Measurements from ENCODE around the gene ASCL2. TPM values are rescaled to one million over a fixed set of nuclear protein-coding genes. Genes with fewer than 3 reads are reported as not detected.
A peak's percentile ranks its signal among the peaks of the same experiment; 100 is the strongest.

The ASCL2 gene
- total RNA-seq, 1 donor = not detected

GRCh38 chr11:2271077-2271326, 614 bp upstream of the ASCL2 start:
- DNase-seq (ENCODE audit: low read depth) = no peak
- TF ChIP-seq CTCF (IDR thresholded peaks at IDR 0.05; ENCODE audit: insufficient read depth, low read depth, low read length) = no peak
- H3K4me3 ChIP-seq (ENCODE audit: low read depth, low read length) = no peak overlapping the region

GRCh38 chr11:2269601-2270321, 627 bp downstream of the ASCL2 start:
- peak; percentile 54 for DNase-seq (ENCODE audit: low read depth)
- H3K4me3 ChIP-seq (ENCODE audit: low read depth, low read length) = no peak overlapping the region
- TF ChIP-seq CTCF (IDR thresholded peaks at IDR 0.05; ENCODE audit: insufficient read depth, low read depth, low read length) = peak; percentile 11

- TF ChIP-seq CTCF (IDR thresholded peaks at IDR 0.05; ENCODE audit: insufficient read depth, low read depth, low read length) = no peak
- peak overlapping the region; percentile 46 for H3K4me3 ChIP-seq (ENCODE audit: low read depth, low read length)
- DNase-seq (ENCODE audit: low read depth) = peak; percentile 15
Measured at GRCh38 chr11:2268729-2269600, 1.4 kb downstream of the ASCL2 start.

- no peak overlapping the region for H3K4me3 ChIP-seq (ENCODE audit: low read depth, low read length)
- no peak for TF ChIP-seq CTCF (IDR thresholded peaks at IDR 0.05; ENCODE audit: insufficient read depth, low read depth, low read length)
- no peak for DNase-seq (ENCODE audit: low read depth)
Measured at GRCh38 chr11:2267851-2268728, 2.3 kb downstream of the ASCL2 start.

GRCh38 chr11:2267306-2267850, 3.0 kb downstream of the ASCL2 start:
- no peak overlapping the region for H3K4me3 ChIP-seq (ENCODE audit: low read depth, low read length)
- no peak for DNase-seq (ENCODE audit: low read depth)
- no peak for TF ChIP-seq CTCF (IDR thresholded peaks at IDR 0.05; ENCODE audit: insufficient read depth, low read depth, low read length)

- no peak for DNase-seq (ENCODE audit: low read depth)
- H3K4me3 ChIP-seq (ENCODE audit: low read depth, low read length) = no peak overlapping the region
- TF ChIP-seq CTCF (IDR thresholded peaks at IDR 0.05; ENCODE audit: insufficient read depth, low read depth, low read length) = no peak
Measured at GRCh38 chr11:2266586-2267305, 3.6 kb downstream of the ASCL2 start.
